ENCODE results near the gene PRR14.
A peak's percentile ranks its signal among the peaks of the same experiment; 100 is the strongest.

- TF ChIP-seq EZH2 (IDR thresholded peaks at IDR 0.05) (no peak), CTCF (IDR thresholded peaks at IDR 0.05) (peak; percentile 68)
These were observed 604 bp downstream of the PRR14 start for GRCh38 chr16:30651124-30652004.
